GM19328 (cell line): Measurements from ENCODE around the gene CHST15.

Source experiments
- ATAC-seq: cut with Tn5 transposase; IDR thresholded peaks from one replicate; pipeline ENCODE4 v1.9.1; 2021; ENCODE audit warnings: mild to moderate bottlenecking, moderate library complexity; ENCODE audit not compliant: unreplicated experiment

Gene CHST15

GRCh38 chr10:124083740-124084397, 9.5 kb downstream of the CHST15 start:
- no peak for ATAC-seq

- no peak for ATAC-seq
Observed at GRCh38 chr10:124083047-124083739, 10.2 kb downstream of the CHST15 start.

GRCh38 chr10:124082555-124082954, 10.8 kb downstream of the CHST15 start:
- no peak for ATAC-seq

GRCh38 chr10:124081547-124082140, 11.8 kb downstream of the CHST15 start:
- no peak for ATAC-seq

- no peak for ATAC-seq
Observed at GRCh38 chr10:124079864-124080263, 13.5 kb downstream of the CHST15 start.

GRCh38 chr10:124078714-124079113, 14.7 kb downstream of the CHST15 start:
- no peak for ATAC-seq

- ATAC-seq = no peak
Observed at GRCh38 chr10:124078028-124078427, 15.4 kb downstream of the CHST15 start.

GRCh38 chr10:124077208-124077993, 16.0 kb downstream of the CHST15 start:
- ATAC-seq = no peak

GRCh38 chr10:124076148-124076733, 17.2 kb downstream of the CHST15 start:
- no peak for ATAC-seq

- ATAC-seq = no peak
Observed at GRCh38 chr10:124075231-124075955, 18.0 kb downstream of the CHST15 start.

GRCh38 chr10:124074501-124075109, 18.8 kb downstream of the CHST15 start:
- no peak for ATAC-seq

- no peak for ATAC-seq
Observed at GRCh38 chr10:124073978-124074377, 19.4 kb downstream of the CHST15 start.

GRCh38 chr10:124072541-124072940, 20.9 kb downstream of the CHST15 start:
- ATAC-seq = no peak

GRCh38 chr10:124072106-124072505, 21.3 kb downstream of the CHST15 start:
- no peak for ATAC-seq

- ATAC-seq = no peak
Observed at GRCh38 chr10:124071141-124071540, 22.3 kb downstream of the CHST15 start.

- no peak for ATAC-seq
Observed at GRCh38 chr10:124070666-124071065, 22.7 kb downstream of the CHST15 start.

- no peak for ATAC-seq
Observed at GRCh38 chr10:124069341-124070264, 23.8 kb downstream of the CHST15 start.

GRCh38 chr10:124068929-124069328, 24.5 kb downstream of the CHST15 start:
- no peak for ATAC-seq

GRCh38 chr10:124067825-124068400, 25.5 kb downstream of the CHST15 start:
- ATAC-seq = no peak
